ENCODE results near the gene KDM3B.

DNA sequence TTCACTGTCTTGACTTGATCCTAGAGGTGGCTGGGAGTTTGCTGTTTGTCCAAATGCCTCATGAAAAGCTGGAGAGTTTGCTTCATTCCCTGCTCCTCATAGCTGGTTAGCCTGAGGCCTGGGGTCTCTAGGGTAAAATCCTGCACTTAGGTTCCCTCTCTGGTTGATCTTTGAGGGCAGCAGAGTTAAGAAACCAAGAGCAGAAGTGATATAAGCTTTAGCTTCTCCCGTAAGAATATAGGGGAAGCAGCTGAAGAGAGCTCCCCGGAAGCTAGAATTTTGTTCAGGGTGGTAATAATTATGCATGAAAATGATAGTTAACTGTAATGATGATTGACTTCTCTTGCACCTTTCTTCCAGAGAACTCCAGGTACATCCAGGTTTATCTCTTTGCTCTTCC, 13.0 kb upstream of the KDM3B start:
- no peak for TF ChIP-seq REST (IDR thresholded peaks at IDR 0.05; ENCODE audit: low read depth)
- no peak for TF ChIP-seq EP300 (IDR thresholded peaks at IDR 0.05; ENCODE audit: borderline replicate concordance)
- TF ChIP-seq TAF1 (IDR thresholded peaks at IDR 0.05; ENCODE audit: low read depth), result no peak
- no peak for TF ChIP-seq CEBPB (IDR thresholded peaks at IDR 0.05)
- no peak for TF ChIP-seq NFIC (IDR thresholded peaks at IDR 0.05)

Data from Ishikawa (cell line).